Duodenal mucosa (tissue), 2 donors: ENCODE measurements around the gene C2orf78.
"Not testable (repeated sequence)": the region's sequence is repeated elsewhere in the genome, so short reads cannot be mapped to it uniquely, and the experiment has no call there.

Experiments used
- H3K27ac ChIP-seq: one replicate; pipeline ENCODE4 v1.7.0; 2013; ENCODE audit warnings: low read depth, low read length
- H3K27me3 ChIP-seq, 2 donors: one replicate each; pipeline ENCODE4 v1.7.0; 2013; ENCODE audit warnings: low read length in 2 of 2, control low read depth in 1 of 2; ENCODE audit not compliant: insufficient read depth in 2 of 2, control insufficient read depth in 1 of 2
- H3K36me3 ChIP-seq, 2 donors: one replicate each; pipeline ENCODE4 v1.7.0; 2013; ENCODE audit warnings: low read length in 2 of 2, control low read depth in 1 of 2; ENCODE audit not compliant: insufficient read depth in 2 of 2, control insufficient read depth in 1 of 2
- H3K4me1 ChIP-seq, 2 donors: one replicate each; pipeline ENCODE4 v1.7.0; 2013; ENCODE audit warnings: low read length in 2 of 2, control low read depth in 1 of 2; ENCODE audit not compliant: insufficient read depth in 2 of 2, control insufficient read depth in 1 of 2
- H3K4me3 ChIP-seq, 2 donors: one replicate each; pipeline ENCODE4 v1.7.0; 2013; ENCODE audit warnings: low read length in 2 of 2, low read depth in 1 of 2
- H3K9ac ChIP-seq, 2 donors: one replicate each; pipeline ENCODE4 v1.7.0; 2013; ENCODE audit warnings: low read length in 2 of 2, low read depth in 1 of 2
- H3K9me3 ChIP-seq, 2 donors: one replicate each; pipeline ENCODE4 v1.7.0; 2013; ENCODE audit warnings: low read length in 2 of 2, control low read depth in 1 of 2; ENCODE audit not compliant: control insufficient read depth in 1 of 2

The C2orf78 gene

DNA sequence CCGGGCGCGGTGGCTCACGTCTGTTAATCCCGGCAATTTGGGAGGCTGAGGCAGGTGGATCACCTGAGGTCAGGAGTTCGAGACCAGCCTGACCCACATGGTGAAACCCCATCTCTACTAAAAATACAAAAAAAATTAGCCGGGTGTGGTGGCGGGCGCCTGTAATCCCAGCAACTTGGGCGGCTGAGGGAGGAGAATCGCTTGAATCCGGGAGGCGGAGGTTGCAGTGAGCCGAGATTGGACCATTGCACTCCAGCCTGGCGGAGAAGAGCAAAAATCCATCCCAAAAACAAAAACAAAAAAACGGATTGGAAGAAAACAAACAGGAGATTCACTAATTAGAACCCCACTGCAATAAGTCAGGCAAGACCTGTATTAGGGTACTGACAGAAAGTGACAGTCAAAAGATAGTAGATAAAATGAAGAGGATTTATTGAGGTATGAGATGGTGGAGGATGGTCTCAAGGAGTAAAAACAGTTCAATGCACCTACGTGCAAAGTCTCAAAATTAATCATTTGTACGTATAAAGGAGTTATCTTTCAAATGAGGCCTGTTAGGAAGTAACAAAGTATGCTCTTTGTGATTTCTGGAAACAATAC lies 5.0 kb upstream of the C2orf78 start:
- not testable (repeated sequence) for H3K27ac ChIP-seq
- H3K4me1 ChIP-seq = peaks cover 11 to 13% of the 10 kb centered on the region in 2 donors

DNA sequence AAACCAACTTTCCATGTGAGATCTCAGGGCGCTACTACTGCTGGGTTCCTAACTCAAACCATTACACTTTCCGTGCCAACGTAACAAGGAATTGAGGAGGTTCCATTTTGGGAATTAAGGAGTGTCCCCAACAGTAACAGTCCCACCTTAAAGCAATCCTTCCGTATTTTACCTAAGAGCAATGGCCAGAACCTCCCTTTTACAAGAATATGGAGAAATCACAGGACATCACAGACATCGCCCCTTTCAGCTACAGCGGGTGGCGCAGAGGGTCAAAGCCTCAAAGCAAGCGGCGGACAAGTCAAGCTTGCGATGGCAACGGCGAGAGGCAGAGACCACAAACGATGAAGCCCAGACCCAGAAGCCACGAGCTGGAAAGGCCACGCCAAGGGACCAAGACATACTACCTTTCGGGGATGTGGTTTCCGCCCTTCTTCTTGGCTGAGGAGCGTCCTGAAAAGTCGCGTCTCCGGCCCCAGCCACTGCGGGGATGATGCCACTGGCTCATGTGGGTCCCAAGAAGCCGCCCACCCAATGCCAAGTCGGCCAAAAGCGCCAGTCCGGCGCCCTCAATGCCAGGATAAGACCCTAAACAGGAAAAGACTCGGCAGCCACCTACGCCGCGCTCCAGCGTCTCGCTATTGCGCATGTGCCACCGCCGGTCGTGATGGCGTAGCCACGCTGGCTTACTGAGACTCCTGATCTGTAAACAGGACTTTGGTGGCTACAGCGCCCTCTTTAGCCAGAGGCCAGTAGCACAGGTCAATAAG lies 4.3 kb upstream of the C2orf78 start, which contains the start of gene DUSP11:
TSS of gene DUSP11 (minus strand) at position 637 of the 770 bp plus-strand sequence. CDS start at position 508, 129 bp downstream.
- peak within 1 kb of the TSS; percentile 84 to 96 for H3K9ac ChIP-seq
- H3K4me1 ChIP-seq = peaks cover 11 to 13% of the 10 kb centered on the region in 2 donors
- H3K4me3 ChIP-seq = peak within 1 kb of the TSS; percentile 91 to 100
- no peaks in the 10 kb centered on the region for H3K9me3 ChIP-seq
- peaks cover 7 to 16% of the 10 kb centered on the region in 2 donors for H3K36me3 ChIP-seq
- H3K27ac ChIP-seq = peak within 1 kb of the TSS; percentile 68
- no peaks in the 10 kb centered on the region for H3K27me3 ChIP-seq

More for the DNA sequence above, 5.0 kb upstream of the C2orf78 start:
- Histone ChIP-seq H3K36me3 (peaks cover 7 to 23% of the 10 kb centered on the region in 2 donors), H3K9ac (peak overlapping the region; percentile 84 to 96), H3K4me3 (peak overlapping the region; percentile 91 to 100)
- not testable (repeated sequence) for H3K9me3 ChIP-seq, H3K27me3 ChIP-seq

GRCh38 chr2:73780237-73780582 lies 3.8 kb upstream of the C2orf78 start:
- H3K27ac ChIP-seq = no peak overlapping the region
- peaks cover 11 to 13% of the 10 kb centered on the region in 2 donors for H3K4me1 ChIP-seq
- H3K9ac ChIP-seq = no peak overlapping the region
- peak overlapping the region; percentile 91 to 100 for H3K4me3 ChIP-seq
- H3K27me3 ChIP-seq = no peaks in the 10 kb centered on the region
- no peaks in the 10 kb centered on the region for H3K9me3 ChIP-seq
- peaks cover 5 to 11% of the 10 kb centered on the region in 2 donors for H3K36me3 ChIP-seq

DNA sequence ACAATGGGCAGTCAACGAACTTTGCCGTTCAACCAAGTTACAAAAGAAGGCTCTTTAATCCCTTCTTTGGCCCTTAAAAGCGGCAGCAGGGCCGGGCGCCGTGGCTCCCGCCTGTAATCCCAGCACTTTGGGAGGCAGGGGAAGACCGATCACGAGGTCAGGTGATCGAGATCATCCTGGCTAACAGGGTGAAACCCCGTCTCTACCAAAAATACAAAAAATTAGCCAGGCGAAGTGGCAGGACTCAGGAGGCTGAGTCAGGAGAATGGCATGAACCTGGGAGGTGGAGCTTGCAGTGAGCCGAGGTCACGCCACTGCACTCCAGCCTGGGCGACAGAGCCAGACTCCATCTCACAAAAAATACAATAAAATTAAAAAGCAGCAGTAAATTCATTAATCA lies 581 bp upstream of the C2orf78 start:
- not testable (repeated sequence) for H3K4me3 ChIP-seq, H3K36me3 ChIP-seq, H3K27ac ChIP-seq, H3K9me3 ChIP-seq, H3K4me1 ChIP-seq, H3K27me3 ChIP-seq, H3K9ac ChIP-seq

DNA sequence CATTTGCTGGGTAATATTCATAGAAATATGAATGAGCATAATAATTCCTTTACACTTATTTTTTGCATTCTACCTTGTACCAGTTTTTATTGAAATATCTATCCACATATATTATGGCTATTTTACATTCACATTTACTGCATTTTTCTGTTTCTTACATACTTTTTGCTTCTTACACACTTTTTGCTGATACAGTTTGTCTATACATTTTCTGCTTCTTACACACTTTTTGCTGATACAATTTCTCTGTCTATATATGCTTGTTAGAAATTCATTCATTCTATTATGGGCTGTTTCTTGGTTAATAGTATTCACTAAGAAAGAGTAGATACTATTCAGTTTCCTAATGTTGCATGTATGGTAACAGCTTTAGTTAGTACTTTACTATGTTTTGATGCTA lies 27.9 kb downstream of the C2orf78 start:
- no peaks in the 10 kb centered on the region for H3K9me3 ChIP-seq
- H3K4me1 ChIP-seq = no peaks in the 10 kb centered on the region
- peaks cover 0 to 3% of the 10 kb centered on the region in 2 donors for H3K27me3 ChIP-seq
- H3K36me3 ChIP-seq = no peaks in the 10 kb centered on the region
- H3K9ac ChIP-seq = no peak overlapping the region
- no peak overlapping the region for H3K27ac ChIP-seq
- H3K4me3 ChIP-seq = no peak overlapping the region

GRCh38 chr2:73812635-73813034 lies 28.7 kb downstream of the C2orf78 start:
- Histone ChIP-seq H3K9me3 (no peaks in the 10 kb centered on the region), H3K4me1 (no peaks in the 10 kb centered on the region), H3K27me3 (peaks cover 0 to 3% of the 10 kb centered on the region in 2 donors), H3K9ac (no peak overlapping the region), H3K36me3 (no peaks in the 10 kb centered on the region), H3K27ac (no peak overlapping the region), H3K4me3 (no peak overlapping the region)

DNA sequence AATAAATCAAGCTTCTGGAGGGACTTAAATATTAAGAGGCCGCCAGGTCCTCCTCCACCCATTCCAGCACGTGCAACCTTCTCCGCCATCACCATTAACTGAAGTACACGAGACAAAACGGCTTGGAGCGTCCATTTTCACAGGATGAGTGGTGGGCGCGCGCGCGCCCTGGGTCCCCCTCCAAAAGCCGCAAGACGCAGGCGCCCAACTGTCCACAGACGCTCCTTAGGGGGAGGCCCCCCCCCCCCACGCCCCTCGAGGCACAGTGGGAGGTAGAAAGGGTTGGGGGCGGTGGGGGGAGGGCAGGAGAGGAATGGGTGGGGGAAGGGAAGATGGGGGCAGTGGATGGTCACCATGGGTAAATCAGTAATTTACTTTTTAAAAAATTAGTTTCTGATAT lies 34.3 kb downstream of the C2orf78 start:
- Histone ChIP-seq H3K9me3 (no peaks in the 10 kb centered on the region), H3K4me3 (no peak overlapping the region), H3K4me1 (peaks cover 0 to 5% of the 10 kb centered on the region in 2 donors), H3K27ac (no peak overlapping the region), H3K27me3 (peaks cover 0 to 3% of the 10 kb centered on the region in 2 donors), H3K9ac (no peak overlapping the region), H3K36me3 (no peaks in the 10 kb centered on the region)

- H3K9me3 ChIP-seq = no peaks in the 10 kb centered on the region
- H3K27ac ChIP-seq = no peak overlapping the region
- no peak overlapping the region for H3K9ac ChIP-seq
- no peaks in the 10 kb centered on the region for H3K27me3 ChIP-seq
- H3K4me1 ChIP-seq = peaks cover 0 to 9% of the 10 kb centered on the region in 2 donors
- H3K4me3 ChIP-seq = no peak overlapping the region
- H3K36me3 ChIP-seq = no peaks in the 10 kb centered on the region
Measured at GRCh38 chr2:73821227-73821626, 37.2 kb downstream of the C2orf78 start.

DNA sequence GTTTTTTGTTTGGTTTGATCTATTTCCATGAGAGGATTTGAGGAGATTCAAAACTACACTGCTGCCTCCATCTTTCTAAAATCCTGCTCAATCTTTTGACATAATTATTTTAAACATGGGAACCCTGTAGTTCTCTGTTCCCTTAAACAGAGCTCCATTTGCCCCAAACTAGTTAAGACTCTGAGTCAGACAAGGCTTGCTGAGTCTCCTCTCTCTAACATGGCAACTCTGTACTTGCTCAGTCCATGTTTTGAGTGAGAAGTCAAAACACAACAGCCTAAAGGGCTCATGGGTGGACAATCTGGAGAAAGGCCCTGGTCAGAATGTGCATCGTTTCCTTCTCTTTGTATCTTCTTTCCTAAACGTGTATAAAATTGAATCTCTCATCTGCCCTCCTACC lies 37.7 kb downstream of the C2orf78 start:
- Histone ChIP-seq H3K9ac (no peak overlapping the region), H3K9me3 (no peaks in the 10 kb centered on the region), H3K36me3 (no peaks in the 10 kb centered on the region), H3K27ac (no peak overlapping the region), H3K4me1 (peaks cover 0 to 9% of the 10 kb centered on the region in 2 donors), H3K4me3 (no peak overlapping the region), H3K27me3 (no peaks in the 10 kb centered on the region)

DNA sequence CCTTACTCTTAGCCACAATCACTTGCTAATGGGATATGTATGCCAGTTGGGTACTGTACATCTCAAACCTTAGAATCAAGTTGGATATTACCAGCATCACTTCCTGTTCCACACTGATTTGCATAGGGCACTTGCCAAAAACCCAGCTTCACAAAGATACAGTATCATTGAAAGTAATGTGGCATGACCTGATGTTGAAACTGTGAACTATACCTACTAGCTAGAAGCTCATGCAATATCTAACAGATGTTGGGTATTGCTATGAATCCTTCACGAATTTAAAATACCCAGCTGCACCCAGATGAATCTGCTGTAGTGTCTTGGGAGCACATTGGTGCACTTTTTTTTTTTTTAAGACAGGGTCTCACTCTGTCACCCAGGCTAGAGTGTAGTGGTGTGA lies 38.3 kb downstream of the C2orf78 start:
- no peaks in the 10 kb centered on the region for H3K36me3 ChIP-seq

More for the DNA sequence above, 38.3 kb downstream of the C2orf78 start:
- Histone ChIP-seq H3K4me3 (no peak overlapping the region), H3K9me3 (no peaks in the 10 kb centered on the region), H3K4me1 (peaks cover 0 to 9% of the 10 kb centered on the region in 2 donors), H3K9ac (no peak overlapping the region), H3K27me3 (no peaks in the 10 kb centered on the region), H3K27ac (no peak overlapping the region)
